HG02943 (cell line): Measurements from ENCODE around the gene ROR1.

Experiments
- ATAC-seq: cut with Tn5 transposase; IDR thresholded peaks from one replicate; pipeline ENCODE4 v1.9.1; 2021; ENCODE audit warnings: mild to moderate bottlenecking, low read depth, moderate library complexity; ENCODE audit not compliant: unreplicated experiment

Gene ROR1

DNA sequence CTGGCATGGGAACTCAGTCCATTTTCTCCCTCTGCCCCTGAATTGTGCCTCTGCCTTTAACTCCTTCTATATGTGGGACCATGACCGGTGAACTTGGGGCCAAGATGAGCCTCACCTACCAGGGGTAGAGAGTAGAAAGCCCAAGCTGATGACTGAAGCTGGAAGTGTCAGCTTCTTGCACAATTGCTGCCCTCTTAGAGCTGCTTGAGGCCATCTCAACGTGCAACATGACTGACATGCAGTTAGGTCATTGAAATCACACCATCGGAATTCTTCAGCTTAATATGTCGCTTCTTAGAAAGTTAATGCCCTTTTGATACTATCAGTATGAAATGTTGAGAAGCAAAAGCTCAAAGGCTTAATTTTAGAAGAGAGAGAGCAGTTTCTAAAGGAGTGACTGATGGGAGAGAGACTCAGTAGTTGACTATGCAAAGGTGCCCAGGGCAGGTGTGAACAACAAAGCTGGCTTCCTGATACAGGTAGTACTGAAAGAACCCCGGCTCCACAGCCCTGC is 340.3 kb downstream of the ROR1 start:
- no peak for ATAC-seq

DNA sequence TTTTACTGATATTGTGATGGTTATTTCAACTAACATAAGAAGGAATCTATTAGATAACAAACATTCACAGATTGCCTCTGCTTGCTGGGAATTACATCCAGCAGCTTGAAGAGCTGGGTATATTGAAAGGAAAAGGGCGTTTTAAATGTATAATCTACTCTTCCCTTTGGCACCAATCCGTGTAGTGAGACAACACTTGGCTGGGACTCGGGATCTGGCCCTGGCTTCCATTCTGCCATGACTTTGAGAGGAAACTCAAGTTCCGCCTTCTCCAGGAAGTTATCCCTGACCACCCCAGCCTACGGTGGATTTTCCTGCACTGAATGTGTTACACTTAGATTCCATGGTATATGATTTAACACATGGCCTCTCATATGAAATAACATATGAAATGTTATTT is 342.7 kb downstream of the ROR1 start:
- no peak for ATAC-seq

DNA sequence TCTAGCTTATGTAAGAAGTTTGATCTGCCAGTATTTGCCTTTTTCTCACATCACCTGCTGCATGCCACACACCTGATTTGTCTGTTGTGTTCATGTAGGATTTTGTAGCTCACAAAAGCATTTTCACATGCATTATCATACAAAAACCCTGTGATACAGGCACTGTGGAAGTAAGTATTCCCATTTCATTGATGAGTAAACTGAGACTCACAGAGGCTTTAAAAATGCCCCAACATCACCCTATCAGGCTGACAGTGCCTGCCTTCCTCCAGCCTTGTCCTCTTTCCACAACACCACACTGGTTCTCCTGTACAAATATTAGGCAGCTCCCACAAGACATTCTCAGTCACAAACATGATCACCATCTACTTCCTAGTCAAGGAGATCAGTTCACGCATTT is 343.7 kb downstream of the ROR1 start:
- ATAC-seq = no peak

DNA sequence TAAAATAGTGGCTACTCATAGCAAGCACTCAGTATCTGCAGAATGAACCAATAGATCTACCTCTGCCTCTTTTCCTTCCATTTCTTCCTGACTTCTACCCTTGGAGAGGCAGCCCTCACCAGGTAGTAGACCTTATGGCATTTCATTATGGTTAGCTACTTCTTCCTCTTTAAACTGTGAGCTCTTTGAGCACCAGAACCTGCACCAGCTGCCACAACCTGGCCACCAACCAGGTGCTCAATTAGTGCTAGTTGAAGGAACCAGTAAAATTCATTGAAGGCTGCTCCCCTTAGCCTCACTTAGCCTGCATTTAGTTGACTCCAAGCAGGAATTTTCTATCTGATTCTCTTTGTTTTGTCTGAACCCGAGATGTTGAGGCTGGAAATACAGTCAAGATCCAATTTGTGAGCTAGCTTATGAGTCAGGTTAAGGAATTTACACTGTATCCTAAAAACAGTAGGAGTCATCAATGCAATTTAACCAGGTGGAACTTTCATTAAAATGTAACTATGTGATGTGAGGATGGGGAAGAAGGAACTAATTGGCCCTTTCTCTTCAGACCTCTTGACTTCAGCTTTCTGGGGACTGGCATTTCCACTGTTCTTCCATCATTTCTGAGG is 348.1 kb downstream of the ROR1 start:
- ATAC-seq = no peak

DNA sequence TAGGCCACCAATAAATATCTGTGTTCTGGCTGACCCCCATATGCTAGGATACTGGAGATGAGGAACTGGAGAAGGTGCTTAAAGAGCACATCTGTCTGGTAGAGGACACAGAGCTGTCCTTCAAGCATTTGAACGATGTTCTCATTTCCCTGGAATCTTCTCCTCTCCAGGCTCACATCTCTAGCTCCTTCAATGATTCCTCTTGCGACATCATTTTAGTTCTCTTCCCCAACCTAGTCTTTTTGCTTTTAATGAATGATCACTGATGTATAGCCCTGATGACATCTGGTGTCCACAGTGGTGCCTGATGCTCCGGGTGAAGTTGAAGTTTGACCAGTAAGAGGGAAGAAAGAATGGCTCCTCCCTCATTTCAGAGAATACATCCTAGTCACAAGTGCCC is 348.8 kb downstream of the ROR1 start:
- no peak for ATAC-seq

DNA sequence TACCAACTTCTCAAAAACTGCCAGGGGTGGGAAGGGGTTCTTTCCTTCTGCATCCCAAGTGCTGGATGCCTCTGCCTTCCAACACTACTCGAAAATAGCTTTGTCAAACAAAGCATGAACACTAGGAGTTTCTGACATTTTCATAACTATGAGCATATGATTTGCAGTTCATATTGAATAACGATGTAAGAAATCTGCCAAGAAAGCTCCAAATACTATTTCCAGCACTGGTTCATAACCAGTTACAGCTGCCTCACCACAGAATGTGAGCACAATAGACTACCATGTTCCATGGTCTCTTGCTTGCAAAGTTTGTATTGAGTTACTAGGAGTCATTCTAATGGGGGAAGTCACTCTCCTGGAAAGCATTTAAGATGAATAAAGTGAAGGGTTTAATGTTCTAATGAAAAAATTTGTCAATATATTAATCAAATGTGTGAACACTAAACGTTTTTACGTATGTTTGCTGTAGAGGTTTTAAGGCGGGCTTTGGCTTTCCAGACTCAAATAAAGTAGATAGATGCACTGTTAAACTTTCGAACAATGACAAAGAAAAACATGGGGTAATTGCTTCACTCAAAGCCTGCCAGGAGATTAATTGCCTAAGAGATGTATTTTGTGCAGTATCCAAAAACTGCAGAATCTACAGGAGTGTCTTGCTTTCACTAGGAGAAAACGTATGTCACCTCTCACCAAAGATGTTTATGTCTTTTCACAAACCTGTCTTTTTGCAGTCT is 351.1 kb downstream of the ROR1 start:
- no peak for ATAC-seq

DNA sequence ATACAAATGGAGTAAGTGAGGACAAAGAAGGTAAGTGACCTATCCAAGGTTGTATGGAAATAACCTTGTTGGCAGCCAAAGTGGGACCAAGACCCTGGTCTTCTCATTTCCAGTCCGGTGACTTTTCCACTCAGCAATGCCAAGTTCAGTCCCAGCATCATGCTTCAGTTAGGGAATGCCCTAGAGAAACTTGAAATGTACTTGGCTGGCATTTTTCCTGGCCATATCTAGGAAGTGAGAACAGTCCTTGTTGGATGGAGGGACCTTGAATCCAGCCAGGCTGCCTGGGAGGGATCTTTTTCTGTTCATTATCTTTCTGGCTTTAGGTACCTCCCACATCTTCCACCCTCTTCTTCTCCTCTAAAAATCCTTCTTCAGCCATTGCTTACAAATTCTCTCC is 352.8 kb downstream of the ROR1 start:
- no peak for ATAC-seq

DNA sequence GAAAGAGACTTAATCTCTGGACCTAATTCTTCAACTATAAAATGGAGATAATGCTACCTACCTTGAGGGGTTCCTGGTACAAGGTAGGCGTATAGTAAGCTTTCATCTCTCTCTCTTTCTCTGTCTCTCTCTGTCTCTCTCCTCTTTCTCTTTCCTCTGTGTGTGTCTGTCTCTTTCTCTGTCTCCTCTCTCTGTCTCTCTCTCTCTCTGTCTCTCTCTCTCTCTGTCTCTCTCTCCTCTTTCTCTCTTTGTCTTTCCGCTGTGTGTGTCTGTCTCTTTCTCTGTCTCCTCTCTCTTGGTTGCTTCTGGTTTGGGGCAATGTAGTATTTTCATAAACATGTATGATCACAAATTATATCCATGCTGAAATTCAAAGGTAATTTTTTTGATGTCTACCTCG is 353.5 kb downstream of the ROR1 start:
- no peak for ATAC-seq

DNA sequence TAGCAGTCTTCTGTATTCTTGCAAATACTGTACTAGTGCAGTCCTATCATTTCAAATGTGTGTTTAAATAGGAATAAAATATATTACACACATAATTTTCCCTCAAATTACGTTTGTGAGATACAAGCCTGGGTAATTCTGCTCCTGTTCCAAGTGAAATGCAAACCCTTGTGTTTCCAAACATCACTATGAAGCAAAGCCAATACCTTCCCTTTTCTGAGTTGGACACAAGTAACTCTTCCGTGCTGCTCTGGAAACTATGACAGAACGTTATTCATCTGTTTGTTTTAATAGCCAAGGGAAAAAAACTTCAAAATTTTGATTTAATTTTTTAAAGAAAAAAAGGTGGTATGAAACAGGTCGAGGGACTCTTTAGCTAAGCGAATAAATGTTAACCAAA is 355.9 kb downstream of the ROR1 start:
- no peak for ATAC-seq

DNA sequence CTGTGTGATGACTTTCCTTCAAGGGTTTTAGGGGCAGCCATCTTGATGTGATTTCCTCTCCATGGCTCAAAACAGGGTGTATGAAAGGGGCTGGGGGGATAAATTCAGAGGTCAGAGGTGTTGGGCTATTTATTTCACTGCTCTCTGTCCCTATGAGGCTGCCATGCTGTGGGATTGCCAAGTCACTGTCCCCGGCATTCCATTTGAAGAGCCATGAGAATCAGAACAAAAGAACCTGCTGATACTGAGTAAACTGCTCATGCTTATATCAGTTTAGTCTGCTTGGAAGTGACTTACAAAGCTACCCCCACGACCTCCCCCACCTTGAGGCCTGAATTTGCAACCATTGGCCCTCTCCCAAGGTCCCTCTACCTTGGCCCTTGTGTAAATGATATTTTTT is 357.3 kb downstream of the ROR1 start:
- no peak for ATAC-seq

DNA sequence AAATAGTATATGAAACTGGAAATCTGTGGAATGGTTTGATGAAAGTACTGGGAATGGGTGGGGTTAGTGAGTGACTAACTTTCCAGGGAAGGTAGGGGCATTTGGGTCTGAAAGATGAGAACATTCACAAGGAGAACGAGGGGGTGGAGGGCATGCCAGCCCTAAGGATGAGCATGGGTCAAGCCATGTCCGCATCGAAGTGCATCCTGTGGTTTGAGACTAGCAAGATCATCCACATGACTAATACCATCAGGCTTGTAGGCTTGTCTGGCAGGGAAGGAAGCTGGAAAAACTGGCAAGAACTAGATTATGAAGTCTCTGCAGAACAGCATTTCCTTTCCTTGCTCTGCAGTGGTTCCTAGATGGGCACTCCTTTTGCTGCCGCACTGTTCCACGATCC is 359.2 kb downstream of the ROR1 start:
- ATAC-seq = no peak

DNA sequence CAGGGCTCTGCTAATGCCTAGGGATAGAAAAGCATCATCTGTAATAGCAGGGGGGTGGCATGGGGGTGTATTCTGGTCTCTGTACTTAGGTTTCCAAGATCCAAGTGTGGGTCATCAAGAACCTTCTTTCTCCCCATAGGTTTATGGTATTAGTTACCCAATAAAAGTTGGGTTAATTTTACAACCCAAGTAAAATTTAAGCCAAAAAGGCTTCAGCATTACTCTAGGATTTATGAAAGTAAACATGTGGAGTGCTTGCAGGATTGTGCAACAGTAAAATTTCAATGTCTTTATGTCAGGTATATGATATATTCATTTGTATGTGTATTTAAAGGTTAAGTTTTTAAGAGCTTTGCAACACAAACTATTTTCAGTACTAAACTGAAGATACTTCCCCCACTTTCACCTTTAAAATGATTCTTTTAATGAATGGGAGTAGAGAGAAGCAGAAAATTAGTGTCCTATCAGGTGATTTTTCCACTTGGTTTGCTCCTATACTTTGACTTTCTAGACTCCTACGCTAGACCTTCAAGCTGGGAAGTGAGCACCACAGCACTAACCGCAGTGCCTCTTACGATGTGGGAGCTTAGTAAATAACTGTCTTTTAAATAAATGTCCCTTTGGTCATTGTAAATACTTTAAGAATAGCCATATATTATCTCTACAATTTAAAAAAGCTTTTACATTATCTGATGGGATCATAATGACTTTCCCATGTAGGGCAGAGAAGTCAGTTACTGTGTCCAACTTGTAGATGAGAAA is 361.8 kb downstream of the ROR1 start:
- ATAC-seq = no peak

DNA sequence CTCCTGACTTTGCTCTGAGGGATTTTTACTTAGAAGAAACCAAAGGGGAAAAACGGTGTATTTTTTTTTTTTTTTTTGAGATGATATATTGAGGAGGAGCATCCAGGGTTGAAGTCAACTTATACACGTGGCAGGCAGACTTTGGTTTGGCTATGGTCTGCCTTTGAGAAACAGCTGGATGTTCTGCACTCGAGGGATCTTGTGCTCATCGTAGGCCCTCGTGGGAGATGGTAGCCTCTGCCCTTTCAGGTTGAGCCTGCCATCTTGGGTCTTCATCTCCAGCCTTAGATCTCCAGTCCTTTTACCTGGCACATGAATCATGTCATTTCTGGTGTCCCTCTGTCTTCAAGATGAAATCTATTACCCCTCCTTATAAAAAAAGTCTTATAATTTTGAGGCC is 362.5 kb downstream of the ROR1 start:
- no peak for ATAC-seq

DNA sequence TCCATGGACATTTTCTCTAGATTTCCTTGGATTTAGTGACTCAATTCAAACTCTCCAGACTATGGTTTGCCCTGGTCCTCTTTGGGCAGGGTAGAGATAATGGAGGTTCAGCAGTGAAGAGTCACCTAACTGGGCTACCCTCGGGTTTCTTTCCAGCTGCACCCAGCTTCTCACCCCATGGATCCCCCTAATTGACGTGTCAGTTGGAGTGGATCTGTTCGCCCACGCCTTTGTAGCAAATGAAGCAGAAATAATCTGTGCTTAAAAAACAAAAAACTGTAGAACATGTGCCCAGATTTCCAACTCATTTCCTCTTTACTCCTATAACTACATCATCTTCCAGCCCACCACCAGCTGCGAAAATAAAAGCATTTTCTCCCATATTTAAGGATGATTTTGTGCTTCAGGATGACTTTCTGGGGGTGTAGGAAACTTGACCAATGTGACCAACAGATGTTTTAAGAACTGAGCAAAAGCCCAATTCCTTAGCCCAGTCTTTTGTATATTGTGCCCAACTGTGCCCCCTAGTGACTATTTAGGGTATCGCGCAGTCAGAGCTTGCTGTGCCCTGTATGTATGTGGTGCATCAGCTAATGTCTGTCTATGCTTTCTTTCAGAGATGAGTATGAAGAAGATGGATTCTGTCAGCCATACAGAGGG is 363.1 kb downstream of the ROR1 start:
- ATAC-seq = no peak

DNA sequence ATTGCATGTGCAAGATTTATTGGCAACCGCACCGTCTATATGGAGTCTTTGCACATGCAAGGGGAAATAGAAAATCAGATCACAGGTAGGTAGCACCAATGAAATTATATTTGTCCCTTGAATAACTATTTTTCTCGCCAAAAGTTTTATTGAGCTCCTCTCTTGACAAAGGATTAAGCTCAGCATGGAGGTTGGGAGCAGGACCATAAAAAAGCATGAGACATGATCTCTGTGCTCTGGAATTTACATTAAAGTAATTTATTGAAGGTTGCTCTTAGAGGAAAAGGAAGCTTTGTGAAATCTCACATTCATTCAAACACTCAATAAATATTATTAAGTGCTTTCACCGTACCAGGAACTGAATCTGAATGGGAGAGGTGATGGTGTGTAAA is 363.6 kb downstream of the ROR1 start:
- no peak for ATAC-seq

DNA sequence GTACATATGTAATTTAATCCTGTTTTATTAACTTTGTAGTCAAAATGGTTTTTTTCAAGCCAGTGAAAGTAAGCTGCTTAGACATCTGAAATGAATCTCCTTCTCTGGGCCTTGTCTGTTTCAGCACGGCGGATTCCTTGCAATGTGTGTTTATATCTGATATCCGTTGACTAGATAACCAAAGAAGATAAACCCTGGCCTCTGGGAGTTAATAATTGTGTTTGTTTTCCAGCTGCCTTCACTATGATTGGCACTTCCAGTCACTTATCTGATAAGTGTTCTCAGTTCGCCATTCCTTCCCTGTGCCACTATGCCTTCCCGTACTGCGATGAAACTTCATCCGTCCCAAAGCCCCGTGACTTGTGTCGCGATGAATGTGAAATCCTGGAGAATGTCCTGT is 366.1 kb downstream of the ROR1 start:
- ATAC-seq = no peak

DNA sequence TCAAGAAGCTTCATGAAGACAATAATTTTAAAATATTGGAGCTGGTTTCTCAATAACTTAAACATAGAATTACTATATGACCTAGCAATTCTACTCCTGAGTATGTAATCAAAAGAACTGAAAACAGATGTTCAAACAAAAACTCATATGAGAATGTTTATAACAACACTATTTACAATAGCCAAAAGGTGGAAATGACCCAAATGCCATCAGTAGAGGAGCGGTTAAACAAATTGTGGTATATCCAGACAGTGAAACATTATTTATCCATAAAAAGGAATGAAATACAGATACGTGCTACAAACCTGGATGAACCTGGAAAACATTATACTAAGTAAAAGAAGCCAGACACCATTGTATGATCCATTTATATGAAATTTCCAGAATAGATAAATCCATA is 366.8 kb downstream of the ROR1 start:
- ATAC-seq = no peak

DNA sequence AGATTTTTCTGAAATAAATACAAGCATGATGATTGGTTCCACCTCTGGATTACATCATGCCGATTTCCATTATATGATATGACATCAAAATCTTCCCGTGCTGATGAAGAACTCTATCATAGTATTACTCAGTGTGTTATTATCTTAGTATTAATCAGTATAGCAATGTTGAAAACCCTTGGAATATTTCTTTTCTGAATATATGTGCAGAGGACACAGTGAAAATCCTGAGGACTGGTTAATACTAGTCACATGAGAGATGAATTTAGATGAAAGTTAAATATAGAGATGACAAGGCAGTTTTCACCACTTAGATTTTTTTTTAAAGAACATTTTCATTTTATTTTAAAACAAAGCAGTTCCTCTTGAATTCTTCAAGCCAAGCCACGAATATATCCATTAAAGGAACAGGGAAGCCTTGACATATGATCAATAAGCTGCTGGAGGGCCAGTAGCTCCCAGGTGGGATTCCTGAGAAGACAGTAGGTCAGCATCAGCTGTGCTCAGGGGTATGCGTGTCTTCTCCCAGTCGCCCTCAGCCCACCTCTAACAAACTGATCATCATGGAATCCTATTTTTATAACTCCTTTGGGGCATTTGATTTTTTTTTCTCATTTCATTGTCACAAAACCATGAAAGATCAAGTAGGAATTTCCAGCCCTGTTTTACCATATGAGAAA is 373.4 kb downstream of the ROR1 start:
- no peak for ATAC-seq

DNA sequence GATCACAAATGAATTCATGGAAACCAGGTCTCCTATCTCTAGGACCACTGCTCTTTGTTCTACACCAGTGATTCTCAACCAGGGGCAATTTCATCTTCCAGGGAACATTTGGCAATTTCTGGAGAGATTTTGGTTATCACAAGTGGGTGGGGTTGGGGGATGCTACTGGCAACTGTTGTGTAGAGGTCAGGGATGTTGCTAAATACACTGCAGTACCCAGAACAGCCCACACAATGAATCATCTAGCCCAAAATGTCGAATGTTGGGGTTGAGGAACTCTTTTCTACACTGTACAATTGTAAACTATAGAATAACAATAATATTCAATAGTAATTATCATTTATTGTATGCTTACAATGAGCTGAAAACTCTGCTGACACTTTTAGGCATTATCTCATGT is 373.9 kb downstream of the ROR1 start:
- ATAC-seq = no peak

DNA sequence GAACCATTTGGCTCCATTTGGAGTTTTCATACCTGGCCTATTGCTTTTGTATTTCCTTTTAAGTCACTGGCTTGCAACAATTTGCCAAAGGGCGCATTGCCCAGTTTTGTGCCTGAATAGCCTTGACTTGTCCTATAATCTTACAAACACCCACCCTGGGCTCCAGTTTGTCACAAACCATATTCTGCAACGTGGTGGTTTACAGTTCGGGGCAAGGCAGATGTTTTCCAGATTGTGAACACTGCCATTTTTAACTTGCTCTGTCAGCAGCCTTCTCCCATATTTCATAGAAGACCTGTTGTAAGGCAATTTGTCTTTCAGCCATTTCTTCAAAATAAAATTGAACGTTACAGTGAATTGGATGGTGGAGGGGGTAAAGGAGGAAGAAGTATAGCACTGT is 376.4 kb downstream of the ROR1 start:
- no peak for ATAC-seq
